GM18505 (cell line): ENCODE measurements around the gene NSA2.
"Not testable (repeated sequence)": the region's sequence is repeated elsewhere in the genome, so short reads cannot be mapped to it uniquely, and the experiment has no call there.

Experiments used
- ATAC-seq: cut with Tn5 transposase; IDR thresholded peaks from one replicate; pipeline ENCODE4 v1.9.1; 2021; ENCODE audit not compliant: unreplicated experiment
- POLR2A ChIP-seq: IDR thresholded peaks from 4 replicates; pipeline ENCODE4 v1.6.1; 2011; ENCODE audit warnings: borderline replicate concordance; ENCODE audit not compliant: insufficient read depth, insufficient read length; ENCODE audit errors: extremely low read depth

Gene NSA2

GRCh38 chr5:74787424-74787823 is 20.4 kb downstream of the NSA2 start:
- TF ChIP-seq POLR2A, result no peak
- ATAC-seq, result no peak

- not testable (repeated sequence) for ATAC-seq
Observed at GRCh38 chr5:74791669-74792068, 24.6 kb downstream of the NSA2 start.

GRCh38 chr5:74798977-74799911 is 32.2 kb downstream of the NSA2 start:
- no peak for TF ChIP-seq POLR2A
- no peak for ATAC-seq

GRCh38 chr5:74801197-74801596 is 34.1 kb downstream of the NSA2 start:
- no peak for ATAC-seq
- TF ChIP-seq POLR2A, result no peak

- no peak for TF ChIP-seq POLR2A
- no peak for ATAC-seq
Observed at GRCh38 chr5:74801941-74802340, 34.9 kb downstream of the NSA2 start.

- ATAC-seq, result no peak
- no peak for TF ChIP-seq POLR2A
Observed at GRCh38 chr5:74810915-74811314, 43.9 kb downstream of the NSA2 start.

GRCh38 chr5:74816875-74817274 is 49.8 kb downstream of the NSA2 start:
- no peak for ATAC-seq

GRCh38 chr5:74822288-74822687 is 55.2 kb downstream of the NSA2 start:
- no peak for TF ChIP-seq POLR2A
- no peak for ATAC-seq

More at GRCh38 chr5:74816875-74817274, 49.8 kb downstream of the NSA2 start:
- TF ChIP-seq POLR2A, result no peak

GRCh38 chr5:74829413-74829812 is 62.4 kb downstream of the NSA2 start:
- no peak for ATAC-seq
- TF ChIP-seq POLR2A, result no peak
